Posterior vena cava (tissue), 2 donors: Measurements from ENCODE around the gene SPOPL. TPM values are rescaled to one million over a fixed set of nuclear protein-coding genes. Genes with fewer than 3 reads are reported as not detected.
"Not testable (repeated sequence)": the region's sequence is repeated elsewhere in the genome, so short reads cannot be mapped to it uniquely, and the experiment has no call there.

Experiments
- DNase-seq: peaks from one replicate; pipeline ENCODE4 v3.0.0-alpha.2; 2020; ENCODE audit warnings: low spot score
- intact Hi-C, 2 donors: fragments of 100-400 bp; cut with DNase I; formaldehyde crosslinking; loops; one replicate each; pipeline versions ENCODE4 v1.14.1 to v1.14.2; 2022 to 2023
- total RNA-seq, 2 donors: library from RNA; stranded (reverse); fragmentation: NEBNext Ultra II Directional; extraction: Animal tissue kit (Norgen Biotek cat#: 25700); gene quantifications; one replicate each; pipeline ENCODE4 v1.2.1, GENCODE V29; 2021
- donor health status: DM: yes; HTN: yes; CAD: no.
- donor health status: DM: yes; HTN: yes; CAD: no.

SPOPL gene
- total RNA-seq, 2 donors from 2014 or later = 33.6 to 34.2 TPM

DNA sequence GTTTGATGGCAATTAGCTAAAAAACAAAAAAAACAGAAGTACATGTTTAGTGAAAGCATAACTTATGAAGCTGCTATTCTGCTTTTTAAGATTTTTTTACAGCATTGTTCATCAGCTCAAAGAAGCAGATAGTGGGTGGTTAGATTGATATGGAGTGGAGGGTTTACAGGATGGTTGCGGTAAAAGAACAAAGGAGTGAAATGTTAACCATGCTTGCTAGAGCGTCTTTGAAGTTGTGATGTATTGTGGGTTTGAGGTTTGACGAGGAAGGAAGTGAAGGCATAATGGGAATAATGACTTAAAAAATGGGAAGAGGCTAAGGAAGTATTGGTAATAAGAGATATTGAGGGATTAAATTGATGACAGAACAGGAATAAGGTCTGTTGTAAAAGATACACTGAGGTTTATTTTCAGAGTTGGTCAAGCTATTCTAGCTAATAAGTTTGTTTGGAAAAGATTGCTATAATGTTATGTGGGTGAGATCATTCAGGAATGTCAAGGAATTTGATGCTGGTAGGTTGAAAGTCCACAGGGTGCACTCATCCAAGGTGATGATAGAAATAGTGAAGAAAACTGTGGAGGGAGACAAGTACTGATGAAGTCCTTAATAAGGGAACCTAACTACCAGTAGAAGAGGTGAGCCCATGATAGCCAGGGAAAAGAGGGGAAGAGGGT lies 14.6 kb downstream of the SPOPL start:
- no peak for DNase-seq
- intact Hi-C loops = no loop called here

DNA sequence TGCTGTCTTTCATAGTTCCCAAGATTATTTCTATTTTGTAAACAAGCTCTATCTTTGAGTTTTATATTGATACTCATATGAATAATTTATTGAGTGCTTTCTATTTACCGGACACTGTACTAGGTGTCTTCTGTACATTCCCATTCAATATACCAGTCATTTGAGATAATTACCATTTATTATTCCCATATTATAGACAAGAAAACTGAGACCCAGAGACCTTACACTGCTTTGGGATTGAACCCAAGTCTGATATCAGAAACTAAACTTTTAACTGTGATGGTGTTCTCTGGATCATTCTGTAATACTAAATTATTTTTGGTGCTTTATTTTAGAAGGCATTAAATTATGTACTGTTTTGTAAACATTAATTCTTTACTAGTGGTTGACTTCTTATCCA lies 17.3 kb downstream of the SPOPL start:
- intact Hi-C loops = no loop called here
- no peak for DNase-seq

DNA sequence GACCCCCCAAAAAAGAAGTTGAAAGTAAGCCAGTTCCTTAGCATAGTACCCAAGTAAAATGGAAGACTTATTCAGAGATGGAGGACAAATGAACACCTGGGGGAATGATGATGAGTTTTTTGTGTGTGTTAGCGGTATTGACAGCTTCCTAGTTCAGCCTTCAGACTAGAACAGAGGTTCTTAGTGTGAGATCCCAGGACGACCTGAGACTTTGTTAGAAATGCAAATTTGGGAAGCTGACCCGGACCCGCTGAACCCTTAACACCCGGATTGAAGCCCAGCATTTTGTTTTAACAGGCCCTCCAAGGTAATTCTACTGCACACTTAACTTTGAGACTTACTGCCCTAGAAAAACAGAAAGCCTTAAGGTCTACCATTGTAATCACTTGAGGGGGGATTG lies 20.3 kb downstream of the SPOPL start:
- DNase-seq = no peak
- intact Hi-C loops = no loop called here

GRCh38 chr2:138522556-138522955 lies 21.0 kb downstream of the SPOPL start:
- DNase-seq = no peak
- intact Hi-C loops = no loop called here

DNA sequence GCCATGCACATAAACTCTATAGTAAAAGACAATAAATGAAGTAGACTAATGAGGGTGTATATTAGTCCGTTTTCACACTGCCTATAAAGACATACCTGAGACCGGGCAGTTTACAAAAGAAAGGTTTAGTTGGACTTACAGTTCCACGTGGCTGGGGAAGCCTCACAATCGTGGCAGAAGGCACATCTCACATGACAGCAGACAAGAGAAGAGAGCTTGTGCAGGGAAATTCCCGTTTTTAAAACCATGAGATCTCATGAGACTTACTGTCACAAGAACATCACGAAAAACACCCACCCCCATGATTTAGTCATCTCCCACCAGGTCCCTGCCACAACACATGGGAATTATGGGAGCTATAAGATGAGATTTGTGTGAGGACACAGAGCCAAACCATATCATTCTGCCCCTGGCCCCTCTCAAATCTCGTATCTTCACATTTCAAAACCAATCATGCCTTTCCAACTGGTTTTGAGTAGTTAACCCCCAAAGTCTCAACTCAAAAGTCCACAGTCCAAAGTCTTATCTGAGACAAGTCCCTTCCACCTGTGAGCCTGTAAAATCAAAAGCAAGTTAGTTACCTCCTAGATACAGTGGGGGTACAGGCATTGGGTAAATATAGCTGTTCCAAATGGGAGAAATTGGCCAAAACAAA lies 21.6 kb downstream of the SPOPL start:
- DNase-seq, intact Hi-C loops: not testable (repeated sequence)

DNA sequence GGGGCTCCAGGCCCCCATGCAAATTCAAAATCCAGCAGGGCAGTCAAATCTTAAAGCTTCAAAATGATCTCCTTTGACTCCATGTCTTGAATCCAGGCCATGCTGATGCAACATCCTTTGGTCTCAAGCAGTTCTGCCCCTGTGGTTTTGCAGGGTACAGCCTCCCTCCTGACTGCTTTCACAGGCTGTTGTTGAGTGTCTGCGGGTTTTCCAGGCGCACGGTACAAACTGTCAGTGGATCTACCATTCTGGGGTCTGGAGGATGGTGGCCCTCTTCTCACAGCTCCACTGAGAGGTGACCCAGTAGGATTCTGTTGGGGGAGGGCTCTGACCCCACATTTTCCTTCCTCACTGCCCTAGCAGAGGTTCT lies 22.1 kb downstream of the SPOPL start:
- DNase-seq, intact Hi-C loops: not testable (repeated sequence)

DNA sequence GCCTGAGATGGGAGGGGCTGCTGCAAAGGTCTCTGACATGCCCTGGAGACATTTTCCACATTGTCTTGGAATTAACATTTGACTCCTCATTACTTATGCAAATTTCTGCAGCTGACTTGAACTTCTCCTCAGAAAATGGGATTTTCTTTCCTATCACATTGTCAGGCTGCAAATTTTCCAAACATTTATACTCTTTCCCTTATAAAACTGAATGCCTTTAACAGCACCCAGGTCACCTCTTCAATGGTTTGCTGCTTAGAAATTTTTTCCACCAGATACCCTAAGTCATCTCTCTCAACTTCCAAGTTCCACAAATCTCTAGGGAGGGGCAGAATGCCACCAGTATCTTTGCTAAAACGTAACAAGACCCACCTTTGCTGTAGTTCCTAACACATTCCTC lies 22.8 kb downstream of the SPOPL start:
- DNase-seq, intact Hi-C loops: not testable (repeated sequence)

GRCh38 chr2:138531913-138532312 lies 30.3 kb downstream of the SPOPL start:
- intact Hi-C loops = no loop called here
- DNase-seq = no peak

DNA sequence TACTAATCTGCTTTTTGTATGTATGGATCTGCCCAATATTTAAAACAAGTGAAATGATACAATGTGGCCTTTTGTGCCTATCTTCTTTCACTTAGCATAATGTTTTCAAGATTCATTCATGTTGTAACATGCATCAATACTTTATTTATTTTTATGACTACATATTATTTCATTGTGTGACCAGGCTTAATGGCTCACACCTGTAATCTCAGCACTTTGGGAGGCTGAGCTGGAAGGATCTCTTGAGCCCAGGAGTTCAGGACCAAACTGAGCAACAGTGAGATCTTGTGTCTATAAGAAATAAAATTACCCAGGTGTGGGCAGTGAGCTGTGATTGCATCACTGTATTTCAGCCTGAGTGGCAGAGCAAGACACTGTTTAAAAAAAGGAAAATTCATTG lies 33.2 kb downstream of the SPOPL start:
- no peak for DNase-seq
- intact Hi-C loops = no loop called here

GRCh38 chr2:138536302-138536701 lies 34.7 kb downstream of the SPOPL start:
- no peak for DNase-seq
- intact Hi-C loops = no loop called here

- intact Hi-C loops = no loop called here
- no peak for DNase-seq
These were observed 35.2 kb downstream of the SPOPL start for GRCh38 chr2:138536740-138537139.

GRCh38 chr2:138537170-138537915 lies 35.8 kb downstream of the SPOPL start:
- intact Hi-C loops = no loop called here
- no peak for DNase-seq

DNA sequence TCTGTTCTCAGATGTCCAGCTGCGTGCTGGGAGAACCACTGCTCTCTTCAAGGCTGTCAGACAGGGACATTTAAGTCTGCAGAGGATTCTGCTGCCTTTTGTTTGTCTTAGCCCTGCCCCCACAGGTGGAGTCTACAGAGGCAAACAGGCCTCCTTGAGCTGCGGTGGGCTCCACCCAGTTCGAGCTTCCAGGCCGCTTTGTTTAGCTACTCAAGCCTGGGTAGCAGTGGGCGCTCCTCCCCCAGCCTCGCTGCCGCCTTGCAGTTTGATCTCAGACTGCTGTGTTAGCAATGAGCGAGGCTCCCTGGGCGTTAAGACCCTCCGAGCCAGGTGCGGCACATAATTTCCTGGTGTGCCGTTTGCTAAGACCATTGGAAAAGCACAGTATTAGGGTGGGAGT lies 42.6 kb downstream of the SPOPL start:
- intact Hi-C loops, DNase-seq: not testable (repeated sequence)

DNA sequence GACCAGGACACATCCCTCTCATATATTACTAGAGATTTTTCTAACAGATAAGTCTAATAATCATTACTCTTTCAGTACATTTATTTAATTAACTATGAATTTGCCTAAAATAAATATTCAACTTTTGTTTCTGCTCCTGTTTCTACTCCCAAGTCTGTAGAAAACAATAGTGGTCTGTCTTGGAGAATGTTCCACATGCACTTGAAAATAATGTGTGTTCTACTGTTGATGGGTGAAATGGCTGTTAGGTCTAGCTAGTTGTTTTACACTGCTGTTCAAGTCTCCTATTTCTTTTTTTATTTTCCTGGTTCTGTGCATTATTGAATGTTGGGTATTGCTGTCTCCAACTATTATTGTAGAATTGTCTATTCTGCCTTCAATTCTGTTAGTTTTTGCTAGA lies 47.2 kb downstream of the SPOPL start:
- DNase-seq = no peak
- intact Hi-C loops = no loop called here

GRCh38 chr2:138550172-138550571 lies 48.6 kb downstream of the SPOPL start:
- DNase-seq = no peak
- intact Hi-C loops = no loop called here

DNA sequence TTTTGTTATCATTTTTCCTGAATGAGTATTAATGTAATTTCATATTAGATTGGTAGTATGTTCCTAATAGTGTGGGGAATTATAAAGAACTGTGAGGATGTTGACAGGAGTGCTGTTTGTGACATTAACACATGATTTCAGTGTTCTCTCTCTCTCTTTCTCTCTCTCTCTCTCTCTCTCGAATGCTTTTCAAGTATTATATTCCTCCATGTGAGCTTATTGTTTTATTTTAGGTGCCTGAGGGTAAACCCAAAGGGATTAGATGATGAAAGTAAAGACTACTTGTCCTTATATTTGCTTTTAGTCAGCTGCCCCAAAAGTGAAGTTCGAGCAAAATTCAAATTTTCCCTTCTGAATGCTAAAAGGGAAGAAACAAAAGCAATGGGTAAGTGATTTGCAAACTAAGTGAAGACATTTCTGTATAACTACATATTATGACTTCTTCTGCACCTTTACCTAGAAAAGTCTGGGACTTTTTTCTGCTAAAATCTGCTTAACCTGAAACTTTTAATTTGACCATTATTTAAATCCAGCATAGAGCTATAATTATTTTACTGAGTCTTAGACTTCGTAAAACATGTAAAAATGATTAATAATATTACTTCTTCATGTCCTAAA lies 49.2 kb downstream of the SPOPL start:
- no peak for DNase-seq
- intact Hi-C loops = no loop called here

DNA sequence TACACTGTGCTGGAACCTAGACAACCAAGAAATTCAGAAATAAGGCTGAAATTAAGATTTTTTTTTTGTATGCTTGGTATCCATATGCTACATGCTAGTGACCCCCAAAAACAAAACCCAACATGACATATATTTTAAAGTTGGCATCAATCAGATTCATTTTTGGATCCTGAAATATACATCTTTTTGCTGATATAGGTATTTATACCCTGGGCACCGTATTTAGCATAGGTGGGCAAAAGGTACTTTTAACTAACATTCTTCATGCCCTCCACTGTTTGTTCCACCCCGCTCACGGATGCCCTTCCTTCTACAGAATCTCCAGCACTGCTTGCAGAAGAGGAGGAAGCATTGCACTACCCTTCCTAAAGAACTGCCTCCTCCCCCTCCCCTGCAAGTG lies 52.6 kb downstream of the SPOPL start:
- intact Hi-C loops = no loop called here
- no peak for DNase-seq

GRCh38 chr2:138559641-138560040 lies 58.1 kb downstream of the SPOPL start:
- intact Hi-C loops = no loop called here
- DNase-seq = no peak

GRCh38 chr2:138564586-138565229 lies 63.1 kb downstream of the SPOPL start:
- intact Hi-C loops = no loop called here
- no peak for DNase-seq

DNA sequence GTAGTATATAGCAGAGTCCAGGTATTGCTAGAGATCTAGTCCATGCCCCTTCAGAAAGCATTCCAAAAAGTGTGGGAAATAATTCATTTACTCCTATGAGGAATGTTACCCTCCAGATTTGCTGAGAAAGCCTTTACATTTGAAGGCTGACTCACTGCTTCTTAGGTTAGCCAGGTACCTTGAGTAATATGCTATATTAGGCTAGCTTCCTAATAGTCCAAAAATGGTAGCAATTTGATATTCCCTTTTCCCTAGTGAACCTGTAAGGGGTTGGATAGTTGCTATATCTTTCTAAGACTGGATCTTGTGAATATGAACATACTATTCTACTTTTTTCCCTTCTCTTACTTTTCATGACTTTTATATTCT lies 63.6 kb downstream of the SPOPL start:
- DNase-seq = no peak
- intact Hi-C loops = no loop called here
